Measurements from ENCODE around the gene MIGA1. TPM values are rescaled to one million over a fixed set of nuclear protein-coding genes. Genes with fewer than 3 reads are reported as not detected.

The MIGA1 gene
- total and polyA plus RNA-seq, 2 of the 13 experiments (the other 11 are each of a cell fraction or from before 2014, with no cell fraction given): 3.8 to 6.6 TPM

DNA sequence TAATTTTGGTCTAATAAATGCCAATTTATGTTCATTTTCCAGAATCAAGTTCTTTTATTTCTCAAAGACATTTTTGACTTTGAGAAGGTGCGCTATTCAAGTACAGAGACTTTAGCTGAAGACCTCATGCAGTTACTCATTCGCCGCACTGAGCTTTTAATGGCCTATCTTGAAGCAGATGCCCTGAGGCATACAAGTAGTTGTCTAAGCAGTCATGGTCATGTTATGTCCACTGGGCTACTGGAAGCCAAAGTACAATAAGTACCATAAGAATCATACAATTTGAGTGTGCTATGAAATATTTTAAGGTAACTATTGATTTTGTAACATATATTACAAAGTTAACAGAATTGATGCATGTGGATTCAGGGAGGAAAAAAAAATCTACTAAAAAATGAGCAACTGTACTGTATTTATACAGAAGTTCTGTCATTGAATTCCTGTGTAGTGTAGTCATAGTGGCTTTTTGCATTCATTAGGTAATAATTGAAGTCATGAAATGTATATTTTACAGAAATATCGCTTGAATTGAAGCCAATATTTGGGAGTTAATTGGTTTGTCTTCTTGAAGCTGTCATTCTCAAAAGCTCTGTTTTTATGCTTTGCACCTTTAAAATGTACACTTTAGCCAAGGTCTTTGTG lies 95.5 kb downstream of the MIGA1 start:
- Histone ChIP-seq H3K4me3 (replicated peaks in 1 of 3; ENCODE audit: insufficient read depth in 1 of 3, low read depth in 2 of 3, low read length in 3 of 3) (no peak overlapping the region), H3K27me3 (ENCODE audit: control insufficient read depth in 1 of 2, insufficient read depth in 2 of 2, low read length in 2 of 2) (no peaks in the 10 kb centered on the region), H3K4me2 (ENCODE audit: low read depth, low read length) (no peak overlapping the region), H3K36me3 (replicated peaks in 1 of 2; ENCODE audit: control insufficient read depth in 1 of 2, insufficient read depth in 2 of 2, low read length in 2 of 2) (no peaks in the 10 kb centered on the region), H3K27ac (ENCODE audit: extremely low read length, insufficient read depth, low read length) (no peak overlapping the region), H3K4me1 (ENCODE audit: insufficient read depth, low read length) (no peaks in the 10 kb centered on the region), H4K20me1 (ENCODE audit: insufficient read depth, low read length) (no peaks in the 10 kb centered on the region), H3K79me2 (ENCODE audit: insufficient read depth, low read length) (no peaks in the 10 kb centered on the region), H3K9ac (ENCODE audit: insufficient read depth, low read depth, low read length) (no peak overlapping the region), H2AFZ (ENCODE audit: low read length) (no peak overlapping the region), H3K9me3 (ENCODE audit: low read length) (no peaks in the 10 kb centered on the region)
- DNase-seq (ENCODE audit: low spot score): no peak
- POLR2A ChIA-PET: no interaction called here
- WGBS (ENCODE audit: low lambda C conversion rate): 98% methylated on average over 4 of the region's 4 CpGs
- ATAC-seq: no peak
- TF ChIP-seq NR2F6 (IDR thresholded peaks at IDR 0.05): no peak
- no peak for TF ChIP-seq NR2F6 (CRISPR knock-in tag; IDR thresholded peaks at IDR 0.05)
- TF ChIP-seq, protein P1, sequence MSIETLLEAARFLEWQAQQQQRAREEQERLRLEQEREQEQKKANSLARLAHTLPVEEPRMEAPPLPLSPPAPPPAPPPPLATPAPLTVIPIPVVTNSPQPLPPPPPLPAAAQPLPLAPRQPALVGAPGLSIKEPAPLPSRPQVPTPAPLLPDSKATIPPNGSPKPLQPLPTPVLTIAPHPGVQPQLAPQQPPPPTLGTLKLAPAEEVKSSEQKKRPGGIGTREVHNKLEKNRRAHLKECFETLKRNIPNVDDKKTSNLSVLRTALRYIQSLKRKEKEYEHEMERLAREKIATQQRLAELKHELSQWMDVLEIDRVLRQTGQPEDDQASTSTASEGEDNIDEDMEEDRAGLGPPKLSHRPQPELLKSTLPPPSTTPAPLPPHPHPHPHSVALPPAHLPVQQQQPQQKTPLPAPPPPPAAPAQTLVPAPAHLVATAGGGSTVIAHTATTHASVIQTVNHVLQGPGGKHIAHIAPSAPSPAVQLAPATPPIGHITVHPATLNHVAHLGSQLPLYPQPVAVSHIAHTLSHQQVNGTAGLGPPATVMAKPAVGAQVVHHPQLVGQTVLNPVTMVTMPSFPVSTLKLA (IDR thresholded peaks at IDR 0.05): no peak
- TF ChIP-seq ZNF569 (CRISPR knock-in tag; IDR thresholded peaks at IDR 0.05; ENCODE audit: borderline replicate concordance): no peak
- in situ Hi-C loops (cut with HindIII; ENCODE audit: extremely low pct_ligation_motif_present, low pct_unique_long_range_greater_than_20kb) (no loop called here), intact Hi-C loops (cut with micrococcal nuclease; ENCODE audit: unreplicated experiment) (no loop called here)
- CTCF ChIA-PET (ENCODE audit: low intra/inter-chr PET ratio, low total read pairs): no interaction called here
- BruUV-seq (replicated peaks): no TSS peak
- no peak for FAIRE-seq

DNA sequence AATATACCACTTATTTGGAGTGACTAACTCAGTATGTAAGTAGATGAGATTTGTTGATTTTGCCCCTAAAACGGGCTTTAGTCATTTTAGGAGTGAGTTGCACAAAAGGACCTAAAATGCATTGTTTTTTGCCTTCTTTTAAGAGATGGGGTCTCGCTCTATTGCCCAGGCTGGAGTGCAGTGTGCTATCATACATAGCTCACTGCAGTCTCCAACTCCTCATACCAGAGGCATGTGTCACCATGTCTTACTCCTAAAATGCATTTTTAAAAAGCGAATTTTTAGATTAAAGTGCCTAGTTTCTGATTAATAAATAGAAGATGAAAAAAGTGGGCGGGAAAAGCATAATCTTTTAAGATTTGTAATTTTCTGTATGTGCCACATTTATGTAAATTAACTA lies 97.4 kb downstream of the MIGA1 start:
- ChIA-PET POLR2A (no interaction called here), CTCF (ENCODE audit: low intra/inter-chr PET ratio, low total read pairs) (no interaction called here)
- Histone ChIP-seq H2AFZ (ENCODE audit: low read length) (no peak overlapping the region), H3K4me2 (ENCODE audit: low read depth, low read length) (no peak overlapping the region), H3K9me3 (ENCODE audit: low read length) (no peaks in the 10 kb centered on the region), H3K36me3 (replicated peaks in 1 of 2; ENCODE audit: control insufficient read depth in 1 of 2, insufficient read depth in 2 of 2, low read length in 2 of 2) (no peaks in the 10 kb centered on the region), H3K4me3 (replicated peaks in 1 of 3; ENCODE audit: insufficient read depth in 1 of 3, low read depth in 2 of 3, low read length in 3 of 3) (no peak overlapping the region), H3K27ac (ENCODE audit: extremely low read length, insufficient read depth, low read length) (no peak overlapping the region), H3K9ac (ENCODE audit: insufficient read depth, low read depth, low read length) (no peak overlapping the region), H3K4me1 (ENCODE audit: insufficient read depth, low read length) (no peaks in the 10 kb centered on the region), H4K20me1 (ENCODE audit: insufficient read depth, low read length) (no peaks in the 10 kb centered on the region), H3K79me2 (ENCODE audit: insufficient read depth, low read length) (no peaks in the 10 kb centered on the region), H3K27me3 (ENCODE audit: control insufficient read depth in 1 of 2, insufficient read depth in 2 of 2, low read length in 2 of 2) (no peaks in the 10 kb centered on the region)
- intact Hi-C loops (cut with micrococcal nuclease; ENCODE audit: unreplicated experiment): no loop called here
- TF ChIP-seq ZNF121 (CRISPR knock-in tag; IDR thresholded peaks at IDR 0.05) (0 out of 2 replicates have a peak, but pooled peaks have one; percentile 24), ZNF558 (CRISPR knock-in tag; IDR thresholded peaks at IDR 0.05; ENCODE audit: borderline replicate concordance) (no peak), ATRX (CRISPR knock-in tag; IDR thresholded peaks at IDR 0.05; ENCODE audit: borderline replicate concordance) (no peak), KLF6 (CRISPR knock-in tag; IDR thresholded peaks at IDR 0.05) (no peak), PLRG1 (conservative IDR thresholded peaks at IDR 0.05) (no peak), SMAD3 (CRISPR knock-in tag; IDR thresholded peaks at IDR 0.05) (no peak)
- TF ChIP-seq, protein P2, sequence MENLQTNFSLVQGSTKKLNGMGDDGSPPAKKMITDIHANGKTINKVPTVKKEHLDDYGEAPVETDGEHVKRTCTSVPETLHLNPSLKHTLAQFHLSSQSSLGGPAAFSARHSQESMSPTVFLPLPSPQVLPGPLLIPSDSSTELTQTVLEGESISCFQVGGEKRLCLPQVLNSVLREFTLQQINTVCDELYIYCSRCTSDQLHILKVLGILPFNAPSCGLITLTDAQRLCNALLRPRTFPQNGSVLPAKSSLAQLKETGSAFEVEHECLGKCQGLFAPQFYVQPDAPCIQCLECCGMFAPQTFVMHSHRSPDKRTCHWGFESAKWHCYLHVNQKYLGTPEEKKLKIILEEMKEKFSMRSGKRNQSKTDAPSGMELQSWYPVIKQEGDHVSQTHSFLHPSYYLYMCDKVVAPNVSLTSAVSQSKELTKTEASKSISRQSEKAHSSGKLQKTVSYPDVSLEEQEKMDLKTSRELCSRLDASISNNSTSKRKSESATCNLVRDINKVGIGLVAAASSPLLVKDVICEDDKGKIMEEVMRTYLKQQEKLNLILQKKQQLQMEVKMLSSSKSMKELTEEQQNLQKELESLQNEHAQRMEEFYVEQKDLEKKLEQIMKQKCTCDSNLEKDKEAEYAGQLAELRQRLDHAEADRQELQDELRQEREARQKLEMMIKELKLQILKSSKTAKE (CRISPR knock-in tag; IDR thresholded peaks at IDR 0.05; ENCODE audit: borderline replicate concordance): no peak
- TF ChIP-seq, protein P3, sequence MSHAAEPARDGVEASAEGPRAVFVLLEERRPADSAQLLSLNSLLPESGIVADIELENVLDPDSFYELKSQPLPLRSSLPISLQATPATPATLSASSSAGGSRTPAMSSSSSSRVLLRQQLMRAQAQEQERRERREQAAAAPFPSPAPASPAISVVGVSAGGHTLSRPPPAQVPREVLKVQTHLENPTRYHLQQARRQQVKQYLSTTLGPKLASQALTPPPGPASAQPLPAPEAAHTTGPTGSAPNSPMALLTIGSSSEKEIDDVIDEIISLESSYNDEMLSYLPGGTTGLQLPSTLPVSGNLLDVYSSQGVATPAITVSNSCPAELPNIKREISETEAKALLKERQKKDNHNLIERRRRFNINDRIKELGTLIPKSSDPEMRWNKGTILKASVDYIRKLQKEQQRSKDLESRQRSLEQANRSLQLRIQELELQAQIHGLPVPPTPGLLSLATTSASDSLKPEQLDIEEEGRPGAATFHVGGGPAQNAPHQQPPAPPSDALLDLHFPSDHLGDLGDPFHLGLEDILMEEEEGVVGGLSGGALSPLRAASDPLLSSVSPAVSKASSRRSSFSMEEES (CRISPR knock-in tag; IDR thresholded peaks at IDR 0.05): no peak
- BruUV-seq (replicated peaks): no TSS peak
- no peak for FAIRE-seq
- no peak for ATAC-seq
- WGBS (ENCODE audit: low lambda C conversion rate): 92% methylated on average over 4 of the region's 4 CpGs
- DNase-seq (ENCODE audit: low spot score): no peak
- in situ Hi-C loops (cut with HindIII; ENCODE audit: extremely low pct_ligation_motif_present, low pct_unique_long_range_greater_than_20kb): no loop called here

Measured in HepG2 (cell line).